GM04504 (cell line): ENCODE results near the gene SENP1.

Experiments used
- DNase-seq: peaks from one replicate; pipeline ENCODE4 v3.0.0-alpha.2; 2012; ENCODE audit warnings: low read depth

Gene SENP1

GRCh38 chr12:48017921-48018617 is 87.8 kb downstream of the SENP1 start:
- no peak for DNase-seq

- DNase-seq = no peak
These were observed 88.4 kb downstream of the SENP1 start for GRCh38 chr12:48017496-48017895.

- no peak for DNase-seq
These were observed 89.4 kb downstream of the SENP1 start for GRCh38 chr12:48016373-48017020.

- no peak for DNase-seq
These were observed 89.9 kb downstream of the SENP1 start for GRCh38 chr12:48015954-48016353.

GRCh38 chr12:48015129-48015528 is 90.8 kb downstream of the SENP1 start:
- DNase-seq = no peak

GRCh38 chr12:48013287-48013686 is 92.6 kb downstream of the SENP1 start:
- DNase-seq = no peak

GRCh38 chr12:48012070-48012469 is 93.8 kb downstream of the SENP1 start:
- DNase-seq = no peak

GRCh38 chr12:48010366-48010970 is 95.4 kb downstream of the SENP1 start:
- DNase-seq = no peak

- no peak for DNase-seq
These were observed 96.4 kb downstream of the SENP1 start for GRCh38 chr12:48009471-48009870.

- DNase-seq = no peak
These were observed 96.9 kb downstream of the SENP1 start for GRCh38 chr12:48008950-48009349.

GRCh38 chr12:48008349-48008748 is 97.5 kb downstream of the SENP1 start:
- DNase-seq = no peak

- no peak for DNase-seq
These were observed 98.7 kb downstream of the SENP1 start for GRCh38 chr12:48007206-48007605.

- DNase-seq = no peak
These were observed 100.2 kb downstream of the SENP1 start for GRCh38 chr12:48005750-48006021.

- no peak for DNase-seq
These were observed 100.7 kb downstream of the SENP1 start for GRCh38 chr12:48005001-48005749.

GRCh38 chr12:48004053-48004941 is 101.6 kb downstream of the SENP1 start, which contains the start of gene COL2A1:
COL2A1 (minus strand) TSS chr12:48004476; CDS start chr12:48004321, 155 bp downstream.
- DNase-seq = no peak

GRCh38 chr12:48003226-48004052 is 102.4 kb downstream of the SENP1 start:
- DNase-seq = no peak

- DNase-seq = no peak
These were observed 103.1 kb downstream of the SENP1 start for GRCh38 chr12:48002773-48003218.

- DNase-seq = no peak
These were observed 103.5 kb downstream of the SENP1 start for GRCh38 chr12:48002414-48002730.

GRCh38 chr12:48001505-48002413 is 104.1 kb downstream of the SENP1 start:
- DNase-seq = no peak
